ENCODE measurements around the gene SPINK8.
"Not testable (repeated sequence)": the region's sequence is repeated elsewhere in the genome, so short reads cannot be mapped to it uniquely, and the experiment has no call there.

SPINK8 gene

GRCh38 chr3:48333346-48334245 is at the start of gene SPINK8:
TSS of gene SPINK8 (minus strand) at chr3:48333661. CDS start at chr3:48328341, 5,320 bp downstream.
- not testable (repeated sequence) for DNase-seq

- DNase-seq: no peak
These were observed 39.5 kb upstream of the SPINK8 start for GRCh38 chr3:48372862-48373435.

GRCh38 chr3:48372377-48372770 is 38.9 kb upstream of the SPINK8 start:
- DNase-seq: no peak

GRCh38 chr3:48371651-48372376 is 38.4 kb upstream of the SPINK8 start, which contains the start of gene FBXW12:
TSS of gene FBXW12 (plus strand) at chr3:48372219. CDS start at chr3:48372768, 549 bp downstream.
- DNase-seq: no peak

- DNase-seq: no peak
These were observed 36.9 kb upstream of the SPINK8 start for GRCh38 chr3:48370333-48370713.

- DNase-seq: no peak
These were observed 36.4 kb upstream of the SPINK8 start for GRCh38 chr3:48369693-48370332.

GRCh38 chr3:48367201-48367600 is 33.7 kb upstream of the SPINK8 start:
- no peak for DNase-seq

- no peak for DNase-seq
These were observed 31.4 kb upstream of the SPINK8 start for GRCh38 chr3:48364840-48365239.

GRCh38 chr3:48361928-48362327 is 28.5 kb upstream of the SPINK8 start:
- DNase-seq: no peak

- no peak for DNase-seq
These were observed 23.0 kb upstream of the SPINK8 start for GRCh38 chr3:48356419-48356818.

GRCh38 chr3:48353987-48354386 is 20.5 kb upstream of the SPINK8 start:
- DNase-seq: no peak

GRCh38 chr3:48352546-48352945 is 19.1 kb upstream of the SPINK8 start:
- no peak for DNase-seq

- no peak for DNase-seq
These were observed 14.0 kb upstream of the SPINK8 start for GRCh38 chr3:48347500-48347899.

GRCh38 chr3:48345946-48346572 is 12.6 kb upstream of the SPINK8 start:
- DNase-seq: no peak

- DNase-seq: no peak
These were observed 11.5 kb upstream of the SPINK8 start for GRCh38 chr3:48344867-48345507.

GRCh38 chr3:48343432-48343831 is 10.0 kb upstream of the SPINK8 start:
- DNase-seq: no peak

GRCh38 chr3:48338635-48339034 is 5.2 kb upstream of the SPINK8 start:
- DNase-seq: no peak

GRCh38 chr3:48337536-48337935 is 4.1 kb upstream of the SPINK8 start:
- DNase-seq: not testable (repeated sequence)

- DNase-seq: not testable (repeated sequence)
These were observed 1.8 kb upstream of the SPINK8 start for GRCh38 chr3:48335286-48335685.

GRCh38 chr3:48334605-48335004 is 1.1 kb upstream of the SPINK8 start:
- no peak for DNase-seq

- DNase-seq: not testable (repeated sequence)
These were observed 1.6 kb downstream of the SPINK8 start for GRCh38 chr3:48331706-48332435.

Measured in NK-92 treated with Interleukin-12 subunit alpha and Interleukin-12 subunit beta, amount 100 ng/mL, for 24 hours (cell line).